ENCODE measurements around the gene GDF10.

DNA sequence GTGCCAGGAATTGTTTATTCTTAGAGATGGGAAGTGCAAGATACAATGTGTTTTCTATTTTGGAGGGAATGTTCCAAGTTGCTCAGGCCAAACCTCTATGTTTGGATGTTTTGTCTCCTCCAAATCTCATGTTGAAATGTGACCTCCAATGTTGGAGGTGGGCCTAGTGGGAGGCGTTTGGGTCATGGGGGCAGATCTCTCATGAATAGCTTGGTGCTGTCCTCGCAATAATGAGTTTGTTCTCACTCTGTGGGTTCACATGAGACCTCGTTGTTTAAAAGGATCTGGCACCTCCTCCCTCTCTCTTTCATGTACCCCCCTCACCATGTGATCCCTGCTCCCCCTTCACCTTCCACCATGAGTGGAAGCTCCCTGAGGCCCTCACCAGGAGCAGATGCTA is 8.3 kb upstream of the GDF10 start:
- TF ChIP-seq, protein P1, sequence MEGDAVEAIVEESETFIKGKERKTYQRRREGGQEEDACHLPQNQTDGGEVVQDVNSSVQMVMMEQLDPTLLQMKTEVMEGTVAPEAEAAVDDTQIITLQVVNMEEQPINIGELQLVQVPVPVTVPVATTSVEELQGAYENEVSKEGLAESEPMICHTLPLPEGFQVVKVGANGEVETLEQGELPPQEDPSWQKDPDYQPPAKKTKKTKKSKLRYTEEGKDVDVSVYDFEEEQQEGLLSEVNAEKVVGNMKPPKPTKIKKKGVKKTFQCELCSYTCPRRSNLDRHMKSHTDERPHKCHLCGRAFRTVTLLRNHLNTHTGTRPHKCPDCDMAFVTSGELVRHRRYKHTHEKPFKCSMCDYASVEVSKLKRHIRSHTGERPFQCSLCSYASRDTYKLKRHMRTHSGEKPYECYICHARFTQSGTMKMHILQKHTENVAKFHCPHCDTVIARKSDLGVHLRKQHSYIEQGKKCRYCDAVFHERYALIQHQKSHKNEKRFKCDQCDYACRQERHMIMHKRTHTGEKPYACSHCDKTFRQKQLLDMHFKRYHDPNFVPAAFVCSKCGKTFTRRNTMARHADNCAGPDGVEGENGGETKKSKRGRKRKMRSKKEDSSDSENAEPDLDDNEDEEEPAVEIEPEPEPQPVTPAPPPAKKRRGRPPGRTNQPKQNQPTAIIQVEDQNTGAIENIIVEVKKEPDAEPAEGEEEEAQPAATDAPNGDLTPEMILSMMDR (tag by site-specific recombination; IDR thresholded peaks at IDR 0.05), result no peak
- TF ChIP-seq ZNF24 (tag by site-specific recombination; IDR thresholded peaks at IDR 0.05) (no peak), ZBTB48 (tag by site-specific recombination; IDR thresholded peaks at IDR 0.05) (no peak)
